Heart left ventricle (tissue), 13 donors: ENCODE results near the gene TXNDC2.

Source experiments
- POLR2A ChIP-seq, 2 donors: fragments of 450-650 bp; IDR thresholded peaks; one replicate each; pipeline ENCODE4 v1.6.1; 2017; ENCODE audit warnings: antibody characterized with exemption in 2 of 2, mild to moderate bottlenecking in 2 of 2, moderate library complexity in 2 of 2
- TF ChIP-seq, protein P1 (sequence below), 12 donors: fragments of 200-600 bp; sonication (generic) in 4 of 12; IDR thresholded peaks; one replicate each; pipeline versions ENCODE4 v1.5.0 to v1.8.0; 2018 to 2022; ENCODE audit warnings: antibody characterized with exemption in 12 of 12, mild to moderate bottlenecking in 5 of 12
- donor health status: ischemic (EF 13 %, LVEDD 7.1; RV severe dilation, severe dysfunction).
- donor health status: DM: no; HTN: yes; CAD: no.
- donor health status: DM: no; HTN: no; CAD: no.
- donor health status: ischemic (EF 25% LVEDD 6.9; RV normal size, moderate dysfunction).
- donor health status: ischemic (EF 25% LVEDD 5.7; RV mildly dilated, moderate dysfunction).
- donor health status: ischemic (EF 35%, LVEDD 5.7; RV mildly dilated, moderate dysfunction).
- donor health status: nonischemic (EF 11% LVEDD 7.7; RV severe dilation, severe dysfunction).
- donor health status: DM: yes; HTN: yes; CAD: no.
- donor health status: PGD.
- donor health status: ischemic (EF 29% LVEDD 5.4; RV normal size, mild dysfunction).
- donor health status: nonischemic (EF 23%, LVEDD 6.1; RV moderate dilation, normal function).

DNA sequence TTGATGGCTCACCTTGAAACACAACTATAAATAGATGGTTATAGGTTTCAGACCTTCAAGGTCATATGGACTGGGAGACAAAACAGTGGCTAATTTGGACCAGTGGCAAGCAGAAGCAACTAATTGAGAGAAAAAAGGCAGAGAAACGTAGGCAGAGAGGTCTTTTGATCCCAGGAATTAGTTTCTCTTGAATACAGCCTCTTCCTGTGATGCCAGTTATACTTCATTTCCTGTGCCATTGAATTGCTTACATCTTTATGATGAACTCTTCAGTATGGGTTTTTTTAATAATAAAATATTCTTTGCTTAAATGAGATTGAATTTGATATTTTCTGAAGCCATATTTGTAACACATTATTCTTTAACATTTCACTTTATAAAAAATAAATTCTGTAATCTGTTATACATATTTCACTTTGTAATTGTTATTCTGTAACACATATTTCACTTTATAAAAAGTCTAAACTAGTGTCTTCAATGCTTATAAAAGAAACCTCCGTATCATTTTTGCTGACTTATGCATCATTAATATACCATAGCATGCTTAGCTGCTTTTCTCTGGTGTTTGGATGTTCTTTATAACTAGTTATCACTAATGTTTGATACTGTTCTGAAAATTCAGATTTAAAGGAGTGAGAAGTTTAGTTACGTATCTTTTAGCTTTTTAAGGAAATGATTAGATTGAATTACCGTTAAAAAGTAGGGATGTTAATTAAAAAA is 37.0 kb downstream of the TXNDC2 start:
- TF ChIP-seq, protein P1, sequence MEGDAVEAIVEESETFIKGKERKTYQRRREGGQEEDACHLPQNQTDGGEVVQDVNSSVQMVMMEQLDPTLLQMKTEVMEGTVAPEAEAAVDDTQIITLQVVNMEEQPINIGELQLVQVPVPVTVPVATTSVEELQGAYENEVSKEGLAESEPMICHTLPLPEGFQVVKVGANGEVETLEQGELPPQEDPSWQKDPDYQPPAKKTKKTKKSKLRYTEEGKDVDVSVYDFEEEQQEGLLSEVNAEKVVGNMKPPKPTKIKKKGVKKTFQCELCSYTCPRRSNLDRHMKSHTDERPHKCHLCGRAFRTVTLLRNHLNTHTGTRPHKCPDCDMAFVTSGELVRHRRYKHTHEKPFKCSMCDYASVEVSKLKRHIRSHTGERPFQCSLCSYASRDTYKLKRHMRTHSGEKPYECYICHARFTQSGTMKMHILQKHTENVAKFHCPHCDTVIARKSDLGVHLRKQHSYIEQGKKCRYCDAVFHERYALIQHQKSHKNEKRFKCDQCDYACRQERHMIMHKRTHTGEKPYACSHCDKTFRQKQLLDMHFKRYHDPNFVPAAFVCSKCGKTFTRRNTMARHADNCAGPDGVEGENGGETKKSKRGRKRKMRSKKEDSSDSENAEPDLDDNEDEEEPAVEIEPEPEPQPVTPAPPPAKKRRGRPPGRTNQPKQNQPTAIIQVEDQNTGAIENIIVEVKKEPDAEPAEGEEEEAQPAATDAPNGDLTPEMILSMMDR (IDR thresholded peaks at IDR 0.05) = no peak
- TF ChIP-seq POLR2A (IDR thresholded peaks at IDR 0.05) = no peak
